Right atrium auricular region (tissue), 2 donors: ENCODE data around the gene PLEKHG7. TPM values are rescaled to one million over a fixed set of nuclear protein-coding genes. Genes with fewer than 3 reads are reported as not detected.

Experiments used
- DNase-seq: peaks from one replicate; pipeline ENCODE4 v3.0.0-alpha.2; 2019; ENCODE audit warnings: low spot score
- H3K27ac ChIP-seq, 2 donors: fragments of 200-600 bp; sonication (generic); 1 replicate in 1 of 2; 2 replicates in 1 of 2; pipeline ENCODE4 v1.5.1; 2016 to 2019
- H3K27me3 ChIP-seq, 2 donors: fragments of 200-600 bp; sonication (generic); one replicate each; pipeline versions ENCODE4 v1.5.1 to v1.6.0; 2017 to 2019
- H3K36me3 ChIP-seq: fragments of 200-600 bp; sonication (generic); one replicate; pipeline ENCODE4 v1.5.1; 2016
- H3K4me1 ChIP-seq, 2 donors: fragments of 200-600 bp; sonication (generic); one replicate each; pipeline versions ENCODE4 v1.5.1 to v1.6.0; 2017 to 2019
- H3K4me3 ChIP-seq, 2 donors: fragments of 200-600 bp; sonication (generic); 1 replicate in 1 of 2; 2 replicates in 1 of 2; pipeline ENCODE4 v1.5.1; 2017 to 2019; ENCODE audit warnings: mild to moderate bottlenecking in 1 of 2, moderate library complexity in 1 of 2
- H3K9me3 ChIP-seq, 2 donors: fragments of 200-600 bp; sonication (generic); one replicate each; pipeline ENCODE4 v1.5.1; 2019
- total RNA-seq, 2 donors: library from RNA; depleted of rRNA; stranded (reverse); fragments of >200 nt; gene quantifications; one replicate each; pipeline ENCODE4 v1.1.0, GENCODE V29; 2016
- TF ChIP-seq, protein P1 (sequence below), 2 donors: fragments of 200-600 bp; sonication (generic); IDR thresholded peaks; one replicate each; pipeline ENCODE4 v1.5.1; 2019; ENCODE audit warnings: antibody characterized with exemption in 2 of 2

PLEKHG7 gene
- total RNA-seq, 2 donors from 2014 or later = not detected

DNA sequence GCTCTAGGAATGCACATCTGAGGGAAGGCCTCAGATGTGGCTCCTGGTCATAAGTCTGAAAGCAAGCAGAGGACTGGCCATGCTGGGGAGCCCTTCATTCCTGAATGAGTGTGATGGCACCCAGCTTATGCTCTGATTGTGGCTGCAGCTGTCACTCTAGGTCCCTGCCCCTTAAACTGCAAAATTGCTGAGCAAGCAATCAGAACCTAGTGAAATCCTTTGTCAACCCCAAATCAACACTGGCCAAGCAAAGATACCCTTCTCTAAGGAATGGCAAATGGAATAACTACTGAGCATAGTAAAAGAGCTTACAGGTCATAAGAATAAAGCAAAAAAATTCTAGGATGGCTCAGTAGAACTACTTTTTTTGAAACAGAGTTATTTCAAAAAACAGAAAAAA, 4.3 kb upstream of the PLEKHG7 start:
- Histone ChIP-seq H3K4me3 (no peak overlapping the region), H3K9me3 (no peaks in the 10 kb centered on the region), H3K27ac (no peak overlapping the region), H3K36me3 (no peaks in the 10 kb centered on the region), H3K4me1 (no peaks in the 10 kb centered on the region), H3K27me3 (no peaks in the 10 kb centered on the region)
- TF ChIP-seq, protein P1, sequence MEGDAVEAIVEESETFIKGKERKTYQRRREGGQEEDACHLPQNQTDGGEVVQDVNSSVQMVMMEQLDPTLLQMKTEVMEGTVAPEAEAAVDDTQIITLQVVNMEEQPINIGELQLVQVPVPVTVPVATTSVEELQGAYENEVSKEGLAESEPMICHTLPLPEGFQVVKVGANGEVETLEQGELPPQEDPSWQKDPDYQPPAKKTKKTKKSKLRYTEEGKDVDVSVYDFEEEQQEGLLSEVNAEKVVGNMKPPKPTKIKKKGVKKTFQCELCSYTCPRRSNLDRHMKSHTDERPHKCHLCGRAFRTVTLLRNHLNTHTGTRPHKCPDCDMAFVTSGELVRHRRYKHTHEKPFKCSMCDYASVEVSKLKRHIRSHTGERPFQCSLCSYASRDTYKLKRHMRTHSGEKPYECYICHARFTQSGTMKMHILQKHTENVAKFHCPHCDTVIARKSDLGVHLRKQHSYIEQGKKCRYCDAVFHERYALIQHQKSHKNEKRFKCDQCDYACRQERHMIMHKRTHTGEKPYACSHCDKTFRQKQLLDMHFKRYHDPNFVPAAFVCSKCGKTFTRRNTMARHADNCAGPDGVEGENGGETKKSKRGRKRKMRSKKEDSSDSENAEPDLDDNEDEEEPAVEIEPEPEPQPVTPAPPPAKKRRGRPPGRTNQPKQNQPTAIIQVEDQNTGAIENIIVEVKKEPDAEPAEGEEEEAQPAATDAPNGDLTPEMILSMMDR (IDR thresholded peaks at IDR 0.05) = no peak
- no peak for DNase-seq

GRCh38 chr12:92701441-92701840, 1.3 kb upstream of the PLEKHG7 start:
- DNase-seq = no peak
- TF ChIP-seq, protein P1 (IDR thresholded peaks at IDR 0.05) = no peak
- no peaks in the 10 kb centered on the region for H3K36me3 ChIP-seq

GRCh38 chr12:92703786-92704185, 997 bp downstream of the PLEKHG7 start:
- H3K27me3 ChIP-seq = no peaks in the 10 kb centered on the region
- no peak for DNase-seq
- no peaks in the 10 kb centered on the region for H3K36me3 ChIP-seq
- H3K4me1 ChIP-seq = no peaks in the 10 kb centered on the region
- no peaks in the 10 kb centered on the region for H3K9me3 ChIP-seq
- H3K4me3 ChIP-seq = no peak overlapping the region
- TF ChIP-seq, protein P1 (IDR thresholded peaks at IDR 0.05) = no peak
- H3K27ac ChIP-seq = no peak overlapping the region

More at GRCh38 chr12:92701441-92701840, 1.3 kb upstream of the PLEKHG7 start:
- Histone ChIP-seq H3K9me3 (no peaks in the 10 kb centered on the region), H3K4me3 (no peak overlapping the region), H3K27me3 (no peaks in the 10 kb centered on the region), H3K4me1 (no peaks in the 10 kb centered on the region), H3K27ac (no peak overlapping the region)

GRCh38 chr12:92706594-92706993, 3.8 kb downstream of the PLEKHG7 start:
- no peaks in the 10 kb centered on the region for H3K36me3 ChIP-seq
- H3K4me1 ChIP-seq = no peaks in the 10 kb centered on the region
- H3K9me3 ChIP-seq = no peaks in the 10 kb centered on the region
- H3K4me3 ChIP-seq = no peak overlapping the region
- H3K27ac ChIP-seq = no peak overlapping the region
- TF ChIP-seq, protein P1 (IDR thresholded peaks at IDR 0.05) = no peak
- DNase-seq = no peak
- H3K27me3 ChIP-seq = no peaks in the 10 kb centered on the region

- Histone ChIP-seq H3K4me3 (no peak overlapping the region), H3K27ac (no peak overlapping the region), H3K4me1 (no peaks in the 10 kb centered on the region), H3K27me3 (no peaks in the 10 kb centered on the region), H3K9me3 (no peaks in the 10 kb centered on the region), H3K36me3 (no peaks in the 10 kb centered on the region)
- TF ChIP-seq, protein P1 (IDR thresholded peaks at IDR 0.05) = no peak
- no peak for DNase-seq
Measured at GRCh38 chr12:92707926-92708325, 5.1 kb downstream of the PLEKHG7 start.

GRCh38 chr12:92715625-92716024, 12.8 kb downstream of the PLEKHG7 start:
- Histone ChIP-seq H3K27ac (no peak overlapping the region), H3K36me3 (no peaks in the 10 kb centered on the region), H3K4me3 (no peak overlapping the region), H3K9me3 (no peaks in the 10 kb centered on the region), H3K27me3 (no peaks in the 10 kb centered on the region), H3K4me1 (no peaks in the 10 kb centered on the region)
- TF ChIP-seq, protein P1 (IDR thresholded peaks at IDR 0.05) = no peak
- DNase-seq = no peak
